ENCODE data around the gene TIMM23B. TPM values are rescaled to one million over a fixed set of nuclear protein-coding genes. Genes with fewer than 3 reads are reported as not detected.

TIMM23B gene

Small RNA genes within 50 kb of the gene (small RNA-seq; reads per million reads assigned to genes)
- not detected for gene RNA5SP317 (ENCODE audit: insufficient read depth)
- gene SNORA74C-2 (ENCODE audit: insufficient read depth) = not detected
